Hematopoietic multipotent progenitor cell (in vitro differentiated cells): ENCODE results near the gene RTP3. TPM values are rescaled to one million over a fixed set of nuclear protein-coding genes. Genes with fewer than 3 reads are reported as not detected.
A peak's percentile ranks its signal among the peaks of the same experiment; 100 is the strongest.
"Not testable (repeated sequence)": the region's sequence is repeated elsewhere in the genome, so short reads cannot be mapped to it uniquely, and the experiment has no call there.

Experiments used
- DNase-seq, 3 donors: peaks; one replicate each; pipeline ENCODE4 v3.0.0-alpha.2; 2011 to 2015; ENCODE audit warnings: low read depth in 2 of 3, low spot score in 2 of 3
- total RNA-seq: library from RNA; depleted of rRNA; stranded (reverse); fragments of >200 nt; gene quantifications from one replicate; pipeline ENCODE4 v1.2.3, GENCODE V29; 2012

RTP3 gene
- total RNA-seq, 1 donor, result not detected

DNA sequence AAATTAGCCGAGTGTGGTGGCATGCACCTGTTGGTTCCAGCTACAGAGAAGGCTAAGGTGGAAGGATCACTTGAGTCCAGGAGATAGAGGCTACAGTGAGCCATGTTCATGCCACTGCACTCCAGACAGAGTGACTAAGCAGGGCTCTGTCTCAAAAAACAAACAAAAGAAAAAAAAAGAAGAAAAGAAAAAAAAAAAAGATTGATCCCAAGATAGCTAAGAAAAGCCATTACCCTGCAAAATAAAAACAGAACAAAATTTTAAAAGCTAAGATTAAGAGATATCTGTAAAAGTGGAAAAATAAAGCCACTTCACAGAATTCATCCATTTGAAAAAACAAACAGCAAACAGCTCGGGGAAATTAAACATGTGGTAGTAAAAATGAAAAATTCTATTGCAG lies 44.6 kb downstream of the RTP3 start:
- DNase-seq, result no peak

DNA sequence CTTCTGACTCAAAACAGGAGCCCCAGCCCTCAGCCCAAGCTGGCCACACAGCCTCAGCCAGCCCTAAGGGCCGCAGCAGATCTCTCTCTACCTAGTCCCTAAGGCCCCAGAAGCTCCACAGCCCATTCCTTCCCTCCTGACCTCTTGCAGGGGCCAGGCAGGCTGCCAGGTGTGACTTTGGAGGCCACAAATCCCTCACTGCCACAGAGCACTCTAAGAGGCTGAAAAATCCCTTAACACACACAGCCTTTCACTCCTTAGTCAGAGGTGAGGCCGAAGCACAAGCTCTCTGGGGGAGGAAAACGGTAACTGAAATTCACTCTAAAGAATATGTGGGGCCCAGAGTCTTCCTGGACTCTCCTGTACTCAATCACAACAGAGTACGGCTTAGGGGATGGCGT lies 45.0 kb downstream of the RTP3 start:
- no peak for DNase-seq

DNA sequence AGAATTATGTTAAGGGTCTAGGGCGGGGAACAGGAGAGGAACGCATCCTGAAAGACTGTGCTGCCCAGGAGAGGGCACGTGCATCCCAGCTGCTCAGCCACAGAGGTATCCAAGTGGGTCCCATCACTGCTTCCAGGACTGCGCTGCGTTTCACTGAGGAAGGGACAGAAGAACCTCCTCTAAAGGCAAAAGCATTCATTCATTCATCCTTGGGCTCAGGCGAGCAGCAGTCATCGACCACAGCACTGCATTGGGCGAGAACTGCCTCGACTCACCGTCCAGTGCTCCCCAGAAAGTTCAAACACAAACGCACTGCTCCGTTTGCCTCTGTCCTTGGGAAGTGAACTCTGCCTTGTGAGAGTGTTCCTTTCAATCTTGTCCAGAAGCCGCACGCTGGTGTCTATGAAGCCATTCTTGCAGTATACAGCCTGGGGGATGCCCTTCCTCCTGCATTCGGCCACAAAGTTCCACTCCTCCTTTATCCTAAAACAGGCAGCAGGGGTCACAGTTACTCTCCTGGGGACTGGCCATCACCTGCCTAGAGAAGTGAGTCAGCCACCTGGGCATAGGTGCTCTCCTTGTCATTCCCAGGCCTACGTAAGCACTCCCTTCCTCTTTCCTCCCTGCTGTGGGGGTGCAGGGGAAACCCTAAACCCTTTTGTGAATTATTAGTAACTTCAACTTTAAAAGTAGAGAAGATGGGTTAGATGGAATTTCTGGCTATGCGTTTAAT lies 47.2 kb downstream of the RTP3 start:
- no peak for DNase-seq

DNA sequence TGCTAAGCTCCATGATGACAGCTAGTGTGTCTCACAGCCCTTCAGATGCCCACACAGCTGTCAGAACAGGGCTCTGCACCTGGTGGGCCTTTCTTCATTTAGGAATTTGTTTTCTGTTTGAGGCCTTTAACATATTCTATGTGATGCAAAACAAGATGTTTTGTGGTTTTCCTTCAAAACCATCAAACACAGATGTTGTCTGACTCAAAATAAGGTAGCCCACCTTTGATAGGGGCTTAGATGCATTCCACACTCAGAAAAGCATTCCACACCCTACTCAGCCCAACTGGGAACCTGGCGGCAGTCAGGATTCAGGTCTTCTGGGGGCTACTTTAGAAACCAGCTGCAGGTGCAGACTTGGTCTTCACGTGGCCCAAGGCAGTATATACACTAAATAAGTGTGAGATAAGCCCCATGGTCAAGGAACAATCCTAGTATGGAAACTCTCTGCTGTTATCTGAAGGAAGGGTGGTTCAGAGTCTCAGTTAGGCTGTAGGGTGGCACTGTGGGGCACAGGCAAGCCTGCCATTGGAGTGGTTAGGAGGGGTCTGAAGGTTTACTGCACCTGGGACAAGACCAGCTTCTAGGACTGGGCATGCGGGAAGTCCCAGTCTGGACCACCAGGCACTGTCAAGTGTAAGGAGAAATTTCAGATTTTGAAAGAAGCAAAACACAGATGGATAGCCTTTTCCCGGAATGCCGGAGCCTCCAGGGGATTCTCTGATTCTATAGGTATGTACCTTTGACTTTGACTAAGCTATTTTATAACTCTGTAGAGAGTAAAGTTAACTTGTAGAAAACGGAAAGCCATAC lies 48.2 kb downstream of the RTP3 start:
- no peak for DNase-seq

DNA sequence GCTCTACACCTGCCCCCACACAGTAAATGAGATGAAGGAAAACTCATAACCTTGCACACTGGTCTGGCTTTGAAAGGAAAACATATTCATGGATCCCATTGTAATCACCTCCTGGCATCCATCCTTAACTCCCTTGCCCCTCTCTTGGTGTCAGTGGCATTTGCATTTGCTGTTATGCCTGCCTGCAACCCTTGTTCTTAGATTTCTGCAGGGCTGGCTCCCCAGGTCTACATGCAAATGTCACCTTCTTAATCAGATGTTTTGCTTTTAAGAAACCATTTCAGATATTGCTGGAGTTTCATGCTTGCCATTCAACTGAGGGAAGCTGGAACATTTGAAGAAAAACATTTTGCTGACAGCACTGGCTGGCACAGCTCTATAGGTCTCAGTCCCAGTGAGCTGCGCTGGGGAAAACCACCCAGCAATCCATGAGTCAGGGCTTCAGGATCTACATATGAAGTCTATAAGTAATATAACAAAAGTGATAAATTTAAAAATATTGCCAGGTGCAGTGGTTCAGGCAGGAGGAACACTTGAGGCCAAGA lies 49.2 kb downstream of the RTP3 start:
- DNase-seq, result no peak

DNA sequence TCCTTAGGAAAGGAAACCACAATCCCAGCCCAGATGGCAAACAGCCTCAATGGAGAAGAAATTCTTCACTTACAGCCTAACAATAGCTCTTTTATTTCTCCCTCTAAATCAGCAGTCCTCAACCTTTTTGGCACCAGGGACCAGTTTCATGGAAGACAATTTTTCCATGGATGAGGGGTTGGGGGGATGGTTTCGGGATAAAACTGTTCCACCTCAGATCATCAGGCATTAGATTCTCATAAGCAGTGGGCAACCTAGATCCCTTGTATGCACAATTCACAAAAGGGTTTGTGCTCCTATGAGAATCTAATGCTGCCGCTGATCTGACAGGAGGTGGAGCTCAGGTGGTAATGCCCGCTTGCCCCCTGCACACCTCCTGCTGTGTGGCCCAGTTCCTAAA lies 50.8 kb downstream of the RTP3 start:
- DNase-seq, result not testable (repeated sequence)

DNA sequence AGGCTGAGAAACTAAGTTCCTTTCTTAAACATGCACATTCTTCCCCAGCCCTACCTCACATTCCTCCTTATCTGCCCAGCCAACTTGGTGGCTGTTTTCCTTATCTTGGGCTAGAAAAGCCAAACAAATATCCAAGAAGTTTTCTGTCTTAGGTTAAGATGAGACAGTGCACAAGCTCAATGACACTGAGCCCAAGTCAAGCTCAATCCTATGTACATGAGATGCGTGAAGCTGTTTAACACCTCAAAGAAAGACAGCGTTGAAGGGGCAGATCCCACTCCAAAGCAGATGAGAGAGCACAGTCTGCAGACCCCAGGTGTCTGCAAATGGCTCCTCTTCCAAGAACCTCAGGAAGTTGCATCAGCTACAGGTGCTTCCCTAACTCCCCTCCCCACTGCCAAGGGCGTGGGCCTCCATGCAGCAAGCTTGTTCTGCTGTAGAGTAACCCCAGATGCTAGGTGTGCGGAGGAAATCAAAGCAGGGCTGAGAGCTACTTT lies 51.7 kb downstream of the RTP3 start:
- peak in 2 of 3 donors; percentile 30 to 51 for DNase-seq

DNA sequence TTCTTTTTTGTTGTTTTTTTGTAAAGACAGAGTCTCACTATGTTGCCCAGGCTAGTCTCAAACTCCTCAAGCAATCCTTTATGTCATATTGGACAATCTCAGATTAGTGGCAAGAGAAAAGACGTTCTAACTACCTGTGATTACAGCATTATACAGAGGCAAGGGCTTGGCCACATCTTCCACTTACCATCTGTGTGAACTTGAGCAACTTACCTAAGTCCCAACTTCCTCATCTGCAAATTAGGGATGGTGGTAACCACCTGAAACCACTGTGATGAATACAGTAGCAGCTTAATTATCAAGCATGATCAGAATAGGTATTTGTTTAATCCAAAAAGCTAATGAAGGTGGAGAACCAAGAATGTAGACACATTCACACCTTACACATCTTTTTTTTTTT lies 52.2 kb downstream of the RTP3 start:
- peak in 1 of 3 donors; percentile 20 for DNase-seq

Other genes starting within 250 kb of the RTP3 start
- 0.81 TPM for gene CCR2, start 143.9 kb upstream of the RTP3 start, total RNA-seq
- gene CCR5, start 127.0 kb upstream of the RTP3 start, total RNA-seq, result under 0.01 TPM
- 7.0 TPM for gene CCRL2, start 90.7 kb upstream of the RTP3 start, total RNA-seq
- 3.2 TPM for gene LTF, start 33.1 kb upstream of the RTP3 start, total RNA-seq
- under 0.01 TPM for gene LRRC2, start 68.3 kb downstream of the RTP3 start, total RNA-seq
- not detected for gene FAM240A, start 114.5 kb downstream of the RTP3 start, total RNA-seq
- gene ALS2CL, start 195.7 kb downstream of the RTP3 start, total RNA-seq, result 2.4 TPM
- gene TMIE, start 203.4 kb downstream of the RTP3 start, total RNA-seq, result under 0.01 TPM
- under 0.01 TPM for gene PRSS50, start 219.9 kb downstream of the RTP3 start, total RNA-seq